Ovary (tissue), 3 donors: ENCODE results near the gene DIAPH3.

Experiments
- CTCF ChIP-seq, 3 donors: fragments of 450-650 bp in 2 of 3; fragments of 200-600 bp in 1 of 3; IDR thresholded peaks; one replicate each; pipeline versions ENCODE4 v1.5.1 to v1.8.0; 2016 to 2022; ENCODE audit warnings: antibody characterized with exemption in 3 of 3, mild to moderate bottlenecking in 1 of 3
- EP300 ChIP-seq: sonication (generic); formaldehyde crosslinking; IDR thresholded peaks from one replicate; pipeline ENCODE4 v1.6.1; 2017; ENCODE audit warnings: antibody characterized with exemption
- donor health status: DM: no; HTN: no; CAD: no.

- TF ChIP-seq CTCF (IDR thresholded peaks at IDR 0.05): no peak
- no peak for TF ChIP-seq EP300
These were observed 17.3 kb downstream of the DIAPH3 start for GRCh38 chr13:60146471-60146870.
